BLaER1 treated with 17β-estradiol and CSF1 and Interleukin-3, amounts not matched to agents 10 nM and 100 nM (cell line): ENCODE results near the gene U2AF1L4.

ENCODE experiments used
- H3K27ac ChIP-seq, 11 experiments: shearing (Covaris generic); formaldehyde crosslinking; 2 replicates each; pipeline ENCODE4 v1.8.1; 2022
- H3K27me3 ChIP-seq, 11 experiments: shearing (Covaris generic); formaldehyde crosslinking; 2 replicates each; pipeline ENCODE4 v1.8.1; 2022
- H3K36me3 ChIP-seq, 11 experiments: shearing (Covaris generic); formaldehyde crosslinking; 2 replicates each; pipeline ENCODE4 v1.8.1; 2022
- H3K4me1 ChIP-seq, 10 experiments: shearing (Covaris generic); formaldehyde crosslinking; 2 replicates each; pipeline ENCODE4 v1.8.1; 2022
- H3K4me2 ChIP-seq, 11 experiments: shearing (Covaris generic); formaldehyde crosslinking; 2 replicates each; pipeline ENCODE4 v1.8.1; 2022
- H3K4me3 ChIP-seq, 10 experiments: shearing (Covaris generic); formaldehyde crosslinking; 2 replicates each; pipeline ENCODE4 v1.8.1; 2022
- H3K9ac ChIP-seq, 11 experiments: shearing (Covaris generic); formaldehyde crosslinking; 2 replicates each; pipeline ENCODE4 v1.8.1; 2022
- H3K9me3 ChIP-seq, 11 experiments: shearing (Covaris generic); formaldehyde crosslinking; replicated peaks in 1 of 11; 2 replicates each; pipeline ENCODE4 v1.8.1; 2022
- H4K20me1 ChIP-seq, 11 experiments: shearing (Covaris generic); formaldehyde crosslinking; 2 replicates each; pipeline ENCODE4 v1.8.1; 2022
- Cebpa-rat ChIP-seq, 11 experiments: shearing (Covaris generic); IDR thresholded peaks; 2 replicates each; pipeline ENCODE4 v1.8.1; 2022

Gene U2AF1L4

GRCh38 chr19:35789978-35790944, 45.0 kb upstream of the U2AF1L4 start:
- peaks cover 15 to 63% (median 45%) of the 10 kb centered on the region in 10 experiments for H3K4me1 ChIP-seq
- peak overlapping the region in 4 of 11 experiments; percentile 32 to 50 (median 44); a peak in 9 of 22 replicates for H3K27ac ChIP-seq
- peak overlapping the region in 5 of 11 experiments; percentile 5 to 39 (median 27); a peak in 4 of 22 replicates for H3K9ac ChIP-seq
- H3K9me3 ChIP-seq, result no peaks in the 10 kb centered on the region
- H4K20me1 ChIP-seq, result peaks cover 0 to 10% (median 0%) of the 10 kb centered on the region in 11 experiments; a peak in 3 of 22 replicates
- H3K36me3 ChIP-seq, result peaks cover 0 to 34% (median 21%) of the 10 kb centered on the region in 11 experiments; a peak in 18 of 22 replicates
- no peak overlapping the region for H3K4me3 ChIP-seq
- no peaks in the 10 kb centered on the region for H3K27me3 ChIP-seq
- peak overlapping the region in 7 of 11 experiments; percentile 87 to 97 (median 95); a peak in 10 of 22 replicates for H3K4me2 ChIP-seq
- no peak for TF ChIP-seq Cebpa-rat (IDR thresholded peaks at IDR 0.05)

GRCh38 chr19:35789195-35789977, 44.2 kb upstream of the U2AF1L4 start:
- no peak overlapping the region for H3K4me2 ChIP-seq

DNA sequence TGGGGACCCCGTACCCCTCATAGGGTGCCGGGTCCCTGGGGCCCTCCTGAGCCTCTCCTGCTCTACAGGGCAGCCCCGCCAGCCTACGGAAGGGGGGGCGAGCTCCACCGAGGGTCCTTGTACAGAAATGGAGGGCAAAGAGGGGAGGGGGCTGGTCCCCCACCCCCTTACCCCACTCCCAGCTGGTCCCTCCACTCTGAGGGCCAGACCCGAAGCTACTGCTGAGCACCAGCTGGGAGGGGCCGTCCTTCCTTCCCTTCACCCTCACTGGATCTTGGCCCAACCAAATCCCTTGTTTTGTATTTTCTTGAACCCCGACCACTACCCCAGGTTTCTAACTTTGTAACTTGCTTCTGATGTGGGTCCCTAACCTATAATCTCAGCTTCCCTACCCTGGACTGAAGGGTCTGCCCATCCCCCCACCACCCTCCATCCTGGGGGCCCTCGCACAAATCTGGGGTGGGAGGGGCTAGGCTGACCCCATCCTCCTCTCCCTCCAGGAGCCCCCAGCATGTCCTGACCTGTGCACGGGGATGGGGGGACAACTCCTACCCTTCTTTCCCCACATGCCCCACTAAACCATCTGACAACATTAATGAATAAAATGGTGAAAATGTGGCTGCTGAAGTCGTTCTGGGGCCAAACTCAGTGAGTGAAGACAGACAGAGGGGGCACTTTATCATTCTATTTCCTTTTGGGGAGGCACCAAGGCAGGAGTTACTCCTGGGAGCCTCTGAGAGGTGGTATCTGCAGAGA, 43.2 kb upstream of the U2AF1L4 start:
- H3K4me2 ChIP-seq, result no peak overlapping the region

More at GRCh38 chr19:35789195-35789977, 44.2 kb upstream of the U2AF1L4 start:
- Histone ChIP-seq H3K9ac (peak overlapping the region in 3 of 11 experiments; percentile 13 to 27 (median 24); a peak in 2 of 22 replicates), H3K4me3 (no peak overlapping the region), H3K9me3 (no peaks in the 10 kb centered on the region), H3K27ac (peak overlapping the region in 5 of 11 experiments; percentile 7 to 50 (median 40); a peak in 9 of 22 replicates), H3K27me3 (no peaks in the 10 kb centered on the region), H3K4me1 (peaks cover 15 to 57% (median 40%) of the 10 kb centered on the region in 10 experiments), H4K20me1 (peaks cover 0 to 18% (median 0%) of the 10 kb centered on the region in 11 experiments; a peak in 3 of 22 replicates), H3K36me3 (peaks cover 0 to 41% (median 27%) of the 10 kb centered on the region in 11 experiments; a peak in 18 of 22 replicates)
- TF ChIP-seq Cebpa-rat (IDR thresholded peaks at IDR 0.05), result no peak

GRCh38 chr19:35787227-35787799, 42.1 kb upstream of the U2AF1L4 start:
- peaks cover 0 to 32% (median 0%) of the 10 kb centered on the region in 11 experiments; a peak in 6 of 22 replicates for H4K20me1 ChIP-seq
- TF ChIP-seq Cebpa-rat (IDR thresholded peaks at IDR 0.05), result no peak
- no peaks in the 10 kb centered on the region for H3K27me3 ChIP-seq
- no peaks in the 10 kb centered on the region for H3K9me3 ChIP-seq
- H3K4me3 ChIP-seq, result no peak overlapping the region
- 0 out of 22 replicates have a peak overlapping the region, but pooled peaks of 1 of the 11 experiments have one; percentile 9 for H3K27ac ChIP-seq
- peaks cover 0 to 59% (median 42%) of the 10 kb centered on the region in 11 experiments; a peak in 19 of 22 replicates for H3K36me3 ChIP-seq
- H3K4me1 ChIP-seq, result peaks cover 0 to 51% (median 35%) of the 10 kb centered on the region in 10 experiments; a peak in 18 of 20 replicates
- H3K4me2 ChIP-seq, result no peak overlapping the region
- H3K9ac ChIP-seq, result no peak overlapping the region; a peak in 1 of 22 replicates

More for the DNA sequence above, 43.2 kb upstream of the U2AF1L4 start:
- Histone ChIP-seq H3K4me3 (no peak overlapping the region), H4K20me1 (peaks cover 0 to 22% (median 0%) of the 10 kb centered on the region in 11 experiments; a peak in 4 of 22 replicates), H3K27me3 (no peaks in the 10 kb centered on the region), H3K9ac (no peak overlapping the region), H3K9me3 (no peaks in the 10 kb centered on the region), H3K27ac (peak overlapping the region in 3 of 11 experiments; percentile 40 to 50 (median 48); a peak in 4 of 22 replicates), H3K36me3 (peaks cover 0 to 48% (median 32%) of the 10 kb centered on the region in 11 experiments; a peak in 18 of 22 replicates), H3K4me1 (peaks cover 8 to 51% (median 35%) of the 10 kb centered on the region in 10 experiments)
- no peak for TF ChIP-seq Cebpa-rat (IDR thresholded peaks at IDR 0.05)

- Histone ChIP-seq H3K27me3 (no peaks in the 10 kb centered on the region), H4K20me1 (peaks cover 0 to 37% (median 0%) of the 10 kb centered on the region in 11 experiments; a peak in 6 of 22 replicates), H3K4me2 (no peak overlapping the region), H3K9me3 (no peaks in the 10 kb centered on the region), H3K27ac (peak overlapping the region in 3 of 11 experiments; percentile 9 to 18 (median 9); a peak in 2 of 22 replicates), H3K9ac (0 out of 22 replicates have a peak overlapping the region, but pooled peaks of 1 of the 11 experiments have one; percentile 23), H3K4me3 (no peak overlapping the region), H3K4me1 (peaks cover 0 to 51% (median 30%) of the 10 kb centered on the region in 10 experiments; a peak in 17 of 20 replicates), H3K36me3 (peaks cover 0 to 67% (median 50%) of the 10 kb centered on the region in 11 experiments; a peak in 19 of 22 replicates)
- TF ChIP-seq Cebpa-rat (IDR thresholded peaks at IDR 0.05), result no peak
These were observed 41.3 kb upstream of the U2AF1L4 start for GRCh38 chr19:35786299-35787160.

- Histone ChIP-seq H3K4me2 (no peak overlapping the region), H4K20me1 (peaks cover 0 to 40% (median 0%) of the 10 kb centered on the region in 11 experiments; a peak in 6 of 22 replicates), H3K9ac (peak overlapping the region in 1 of 11 experiments; percentile 13; a peak in 1 of 22 replicates), H3K4me3 (no peak overlapping the region), H3K27ac (peak overlapping the region in 2 of 11 experiments; percentile 9 to 16; a peak in 2 of 22 replicates), H3K4me1 (peaks cover 0 to 42% (median 18%) of the 10 kb centered on the region in 10 experiments; a peak in 13 of 20 replicates), H3K36me3 (peaks cover 3 to 73% (median 58%) of the 10 kb centered on the region in 11 experiments; a peak in 20 of 22 replicates), H3K9me3 (no peaks in the 10 kb centered on the region), H3K27me3 (no peaks in the 10 kb centered on the region)
- no peak for TF ChIP-seq Cebpa-rat (IDR thresholded peaks at IDR 0.05)
These were observed 40.1 kb upstream of the U2AF1L4 start for GRCh38 chr19:35785339-35785627.
